B cell (primary cell): ENCODE results near the gene PNLIPRP1. TPM values are rescaled to one million over a fixed set of nuclear protein-coding genes. Genes with fewer than 3 reads are reported as not detected.

Source experiments
- ATAC-seq: fragments of 200-7000 bp; cut with Tn5 transposase; one replicate; pipeline ENCODE4 v1.10.0; 2021; ENCODE audit warnings: low read depth, mild to moderate bottlenecking, moderate number of reproducible peaks, moderate library complexity
- CTCF ChIA-PET: fragments of 350-600 bp; sonication (Branson Sonifier 250); formaldehyde crosslinking; loops from one replicate; lab custom pipeline; 2021; ENCODE audit warnings: antibody characterized with exemption, inconsistent platforms; lab: Charles Lee
- POLR2A ChIA-PET: fragments of 350-600 bp; sonication (Branson Sonifier 250); formaldehyde crosslinking; loops from one replicate; lab custom pipeline; 2021; ENCODE audit warnings: antibody characterized with exemption; lab: Charles Lee
- DNase-seq: peaks from one replicate; pipeline ENCODE4 v3.0.0; 2013
- H2AFZ ChIP-seq: 2 replicates; pipeline ENCODE4 v1.6.1; 2012; ENCODE audit warnings: mild to moderate bottlenecking, low read depth, low read length; ENCODE audit not compliant: insufficient read depth, poor library complexity, severe bottlenecking
- H3K27ac ChIP-seq, 2 donors: 1 replicate in 1 of 2; 2 replicates in 1 of 2; pipeline ENCODE4 v1.5.1; 2012 to 2013; ENCODE audit warnings: low read length in 2 of 2, mild to moderate bottlenecking in 2 of 2, moderate library complexity in 1 of 2
- H3K27me3 ChIP-seq, 4 experiments: fragments of 200-600 bp in 1 of 4; sonication (generic) in 1 of 4; replicated peaks in 1 of 4; 1 replicate in 2 of 4; 2 replicates in 2 of 4; pipeline versions ENCODE4 v1.6.1 to v1.7.0; 2013 to 2016; ENCODE audit warnings: low read length in 3 of 4, mild to moderate bottlenecking in 2 of 4, mixed read lengths in 1 of 4, moderate library complexity in 1 of 4; ENCODE audit not compliant: insufficient read depth in 4 of 4, control insufficient read depth in 3 of 4; ENCODE audit errors: control extremely low read depth in 1 of 4
- H3K36me3 ChIP-seq, 2 experiments: replicated peaks in 1 of 2; 1 replicate in 1 of 2; 2 replicates in 1 of 2; pipeline versions ENCODE4 v1.6.1 to v1.7.1; 2013; ENCODE audit warnings: low read length in 1 of 2; ENCODE audit not compliant: insufficient read depth in 2 of 2, control insufficient read depth in 1 of 2; ENCODE audit errors: control extremely low read depth in 1 of 2, extremely low read depth in 1 of 2
- H3K4me1 ChIP-seq, 2 donors: fragments of 200-600 bp in 1 of 2; sonication (generic) in 1 of 2; 1 replicate in 1 of 2; 2 replicates in 1 of 2; pipeline versions ENCODE4 v1.5.1 to v1.6.1; 2013 to 2017; ENCODE audit warnings: low read length in 2 of 2; ENCODE audit not compliant: control insufficient read depth in 2 of 2, insufficient read depth in 2 of 2
- H3K4me2 ChIP-seq: replicated peaks from 2 replicates; pipeline ENCODE3; 2012; ENCODE audit warnings: mild to moderate bottlenecking, low read depth, low read length; ENCODE audit not compliant: poor library complexity, severe bottlenecking
- H3K4me3 ChIP-seq, 5 experiments: fragments of 200-600 bp in 1 of 5; sonication (generic) in 1 of 5; 1 replicate in 3 of 5; 2 replicates in 2 of 5; pipeline versions ENCODE4 v1.5.1 to v1.7.0; 2011 to 2016; ENCODE audit warnings: low read length in 4 of 5, mild to moderate bottlenecking in 4 of 5, low read depth in 2 of 5, control low read depth in 1 of 5, moderate library complexity in 1 of 5; ENCODE audit not compliant: insufficient read depth in 1 of 5; ENCODE audit errors: control extremely low read depth in 1 of 5, extremely low read depth in 1 of 5
- H3K79me2 ChIP-seq: fragments of 200-600 bp; sonication (generic); one replicate; pipeline ENCODE4 v1.6.0; 2016; ENCODE audit warnings: low read length; ENCODE audit not compliant: control insufficient read depth, insufficient read depth
- H3K9ac ChIP-seq: fragments of 200-600 bp; sonication (generic); 2 replicates; pipeline ENCODE4 v1.6.1; 2017; ENCODE audit warnings: mild to moderate bottlenecking, low read length, moderate library complexity
- H3K9me3 ChIP-seq, 3 donors: one replicate each; pipeline versions ENCODE4 v1.6.1 to v1.7.1; 2013; ENCODE audit warnings: low read length in 2 of 3; ENCODE audit not compliant: control insufficient read depth in 2 of 3, insufficient read depth in 1 of 3; ENCODE audit errors: control extremely low read depth in 1 of 3
- H4K20me1 ChIP-seq: 2 replicates; pipeline ENCODE4 v1.6.0; 2012; ENCODE audit warnings: mild to moderate bottlenecking, low read length; ENCODE audit not compliant: insufficient read depth, control insufficient read depth, poor library complexity, severe bottlenecking
- H3K27ac Mint-ChIP-seq: one replicate; pipeline ENCODE4 v1.8.0; 2021; ENCODE audit warnings: mixed read lengths
- H3K27me3 Mint-ChIP-seq: one replicate; pipeline ENCODE4 v1.8.0; 2021; ENCODE audit warnings: mixed read lengths
- H3K4me1 Mint-ChIP-seq: one replicate; pipeline ENCODE4 v1.8.0; 2021; ENCODE audit warnings: mixed read lengths
- H3K4me3 Mint-ChIP-seq: one replicate; pipeline ENCODE4 v1.8.0; 2021; ENCODE audit warnings: mixed read lengths
- H3K9me3 Mint-ChIP-seq: one replicate; pipeline ENCODE4 v1.8.0; 2022; ENCODE audit warnings: mixed read lengths; ENCODE audit not compliant: insufficient read depth
- EZH2 ChIP-seq: IDR thresholded peaks from 2 replicates; pipeline ENCODE4 v1.6.1; 2012; ENCODE audit warnings: borderline replicate concordance, low read depth, mild to moderate bottlenecking, moderate library complexity, low read length; ENCODE audit not compliant: insufficient read depth, poor library complexity, severe bottlenecking
- WGBS: methylation state at CpG from one replicate; pipeline ENCODE4 v1.1.5; 2013; ENCODE audit warnings: missing lambda C conversion rate; ENCODE audit not compliant: insufficient coverage; 5-methylcytosine and 5-hydroxymethylcytosine counted together
- intact Hi-C: fragments of 100-400 bp; cut with micrococcal nuclease; formaldehyde crosslinking; loops from one replicate; pipeline ENCODE4 v1.10.0; 2022
- polyA plus RNA-seq: library from polyadenylated mRNA; depleted of rRNA; stranded (reverse); fragments of >200 nt; gene quantifications from 2 replicates; pipeline ENCODE4 v1.2.3, GENCODE V29; 2012
- total RNA-seq, 2 donors: library from RNA; stranded (reverse); fragments of 120-200 nt in 1 of 2; gene quantifications; 1 replicate in 1 of 2; 2 replicates in 1 of 2; pipeline versions ENCODE4 v1.2.3 to v1.2.4, GENCODE V29; 2013 to 2022
- TF ChIP-seq, protein P1 (sequence below): fragments of 200-600 bp; IDR thresholded peaks from one replicate; pipeline ENCODE4 v1.8.0; 2022; ENCODE audit warnings: antibody characterized with exemption, mild to moderate bottlenecking

Gene PNLIPRP1
- total and polyA plus RNA-seq, 2 donors (not counting 1 experiment from before 2014, with no cell fraction given) = not detected

DNA sequence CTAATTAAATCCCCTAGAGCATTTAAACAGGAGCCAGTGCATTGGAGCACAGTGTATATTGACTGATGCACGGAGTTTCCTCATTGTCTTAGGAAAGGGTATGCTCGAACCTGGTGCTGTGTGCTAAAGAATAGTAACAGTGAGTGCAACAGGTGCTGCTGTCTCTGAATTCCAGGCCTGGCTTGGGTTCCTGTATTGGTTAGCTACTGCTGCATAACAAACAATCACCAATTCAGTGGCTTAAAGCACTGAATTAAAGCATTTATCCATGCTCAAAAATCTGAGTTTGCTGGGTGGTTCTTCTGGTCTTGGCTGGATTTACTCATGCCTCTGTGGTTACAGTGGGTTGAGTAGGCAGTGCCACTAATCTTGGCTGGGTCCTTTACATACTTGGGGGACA, 1.8 kb upstream of the PNLIPRP1 start:
- ChIA-PET POLR2A (no interaction called here), CTCF (no interaction called here)
- DNase-seq = no peak
- Histone ChIP-seq H3K9me3 (no peaks in the 10 kb centered on the region), H3K27ac (no peak overlapping the region), H3K9ac (no peak overlapping the region), H4K20me1 (no peaks in the 10 kb centered on the region), H3K4me3 (no peak overlapping the region), H2AFZ (no peak overlapping the region), H3K79me2 (no peaks in the 10 kb centered on the region), H3K4me2 (no peak overlapping the region), H3K27me3 (no peaks in the 10 kb centered on the region), H3K4me1 (no peaks in the 10 kb centered on the region), H3K36me3 (no peaks in the 10 kb centered on the region)
- no peak overlapping the region for H3K4me3 Mint-ChIP-seq
- intact Hi-C loops = no loop called here
- H3K27me3 Mint-ChIP-seq = no peaks in the 10 kb centered on the region
- WGBS = 89% methylated on average over 2 of the region's 2 CpGs
- no peaks in the 10 kb centered on the region for H3K4me1 Mint-ChIP-seq
- H3K27ac Mint-ChIP-seq = no peak overlapping the region
- H3K9me3 Mint-ChIP-seq = no peaks in the 10 kb centered on the region
- TF ChIP-seq, protein P1, sequence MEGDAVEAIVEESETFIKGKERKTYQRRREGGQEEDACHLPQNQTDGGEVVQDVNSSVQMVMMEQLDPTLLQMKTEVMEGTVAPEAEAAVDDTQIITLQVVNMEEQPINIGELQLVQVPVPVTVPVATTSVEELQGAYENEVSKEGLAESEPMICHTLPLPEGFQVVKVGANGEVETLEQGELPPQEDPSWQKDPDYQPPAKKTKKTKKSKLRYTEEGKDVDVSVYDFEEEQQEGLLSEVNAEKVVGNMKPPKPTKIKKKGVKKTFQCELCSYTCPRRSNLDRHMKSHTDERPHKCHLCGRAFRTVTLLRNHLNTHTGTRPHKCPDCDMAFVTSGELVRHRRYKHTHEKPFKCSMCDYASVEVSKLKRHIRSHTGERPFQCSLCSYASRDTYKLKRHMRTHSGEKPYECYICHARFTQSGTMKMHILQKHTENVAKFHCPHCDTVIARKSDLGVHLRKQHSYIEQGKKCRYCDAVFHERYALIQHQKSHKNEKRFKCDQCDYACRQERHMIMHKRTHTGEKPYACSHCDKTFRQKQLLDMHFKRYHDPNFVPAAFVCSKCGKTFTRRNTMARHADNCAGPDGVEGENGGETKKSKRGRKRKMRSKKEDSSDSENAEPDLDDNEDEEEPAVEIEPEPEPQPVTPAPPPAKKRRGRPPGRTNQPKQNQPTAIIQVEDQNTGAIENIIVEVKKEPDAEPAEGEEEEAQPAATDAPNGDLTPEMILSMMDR = no peak
- ATAC-seq = no peak

DNA sequence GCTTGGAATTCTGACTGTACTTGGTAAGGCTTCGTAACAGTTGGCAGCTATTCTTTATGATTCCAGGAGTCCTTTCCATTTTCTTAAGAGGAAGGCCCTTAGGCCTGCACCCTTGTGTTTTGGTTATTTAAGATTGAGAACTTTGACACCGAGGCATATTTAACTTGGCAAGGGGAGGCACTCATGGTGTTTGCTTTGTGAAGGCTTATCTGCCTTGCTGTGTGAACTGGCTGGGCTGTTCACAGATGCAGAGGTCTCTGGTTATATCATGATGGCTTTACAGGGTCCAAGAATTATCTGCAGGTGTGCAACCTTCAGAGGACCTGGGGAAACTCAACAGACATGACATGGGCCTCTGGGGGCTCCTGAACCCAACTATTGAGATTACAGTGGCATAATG, 833 bp upstream of the PNLIPRP1 start:
- no peak overlapping the region for H3K4me3 Mint-ChIP-seq
- no peak for DNase-seq
- POLR2A ChIA-PET = no interaction called here
- H3K79me2 ChIP-seq = no peaks in the 10 kb centered on the region
- H3K27me3 ChIP-seq = no peaks in the 10 kb centered on the region
- no peak overlapping the region for H3K4me2 ChIP-seq
- CTCF ChIA-PET = no interaction called here
- peaks cover 0 to 3% (median 0%) of the 10 kb centered on the region in 3 donors for H3K9me3 ChIP-seq
- intact Hi-C loops = no loop called here
- 96% methylated on average over 2 of the region's 2 CpGs for WGBS
- H3K4me1 ChIP-seq = no peaks in the 10 kb centered on the region
- no peak overlapping the region for H3K27ac Mint-ChIP-seq
- no peak overlapping the region for H2AFZ ChIP-seq
- no peaks in the 10 kb centered on the region for H3K27me3 Mint-ChIP-seq
- H3K9ac ChIP-seq = no peak overlapping the region
- H4K20me1 ChIP-seq = no peaks in the 10 kb centered on the region
- no peak overlapping the region for H3K27ac ChIP-seq
- H3K4me1 Mint-ChIP-seq = no peaks in the 10 kb centered on the region
- H3K36me3 ChIP-seq = no peaks in the 10 kb centered on the region
- no peak for ATAC-seq
- TF ChIP-seq, protein P1 = no peak
- no peak for TF ChIP-seq EZH2
- no peaks in the 10 kb centered on the region for H3K9me3 Mint-ChIP-seq
- H3K4me3 ChIP-seq = no peak overlapping the region
